ENCODE data around the gene TBRG4. TPM values are rescaled to one million over a fixed set of nuclear protein-coding genes. Genes with fewer than 3 reads are reported as not detected.
"Not testable (repeated sequence)": the region's sequence is repeated elsewhere in the genome, so short reads cannot be mapped to it uniquely, and the experiment has no call there.

TBRG4 gene
- total RNA-seq, 1 donor from 2014 or later, result 89.4 TPM

- no peak for DNase-seq (ENCODE audit: low spot score)
Measured at GRCh38 chr7:45117582-45117981, 6.1 kb upstream of the TBRG4 start.

- no peak for DNase-seq (ENCODE audit: low spot score)
Measured at GRCh38 chr7:45116048-45116447, 4.6 kb upstream of the TBRG4 start.

- no peak for DNase-seq (ENCODE audit: low spot score)
Measured at GRCh38 chr7:45114926-45115325, 3.4 kb upstream of the TBRG4 start.

GRCh38 chr7:45114257-45114656 is 2.8 kb upstream of the TBRG4 start:
- not testable (repeated sequence) for DNase-seq (ENCODE audit: low spot score)

GRCh38 chr7:45112648-45113047 is 1.2 kb upstream of the TBRG4 start:
- DNase-seq (ENCODE audit: low spot score), result no peak

GRCh38 chr7:45108863-45109262 is 2.6 kb downstream of the TBRG4 start:
- no peak for DNase-seq (ENCODE audit: low spot score)

GRCh38 chr7:45107356-45107755 is 4.1 kb downstream of the TBRG4 start:
- no peak for DNase-seq (ENCODE audit: low spot score)

- no peak for DNase-seq (ENCODE audit: low spot score)
Measured at GRCh38 chr7:45106820-45107219, 4.7 kb downstream of the TBRG4 start.

- no peak for DNase-seq (ENCODE audit: low spot score)
Measured at GRCh38 chr7:45105588-45106188, 5.8 kb downstream of the TBRG4 start.

- DNase-seq (ENCODE audit: low spot score), result no peak
Measured at GRCh38 chr7:45104844-45105587, 6.5 kb downstream of the TBRG4 start.

- DNase-seq (ENCODE audit: low spot score), result no peak
Measured at GRCh38 chr7:45103958-45104843, 7.3 kb downstream of the TBRG4 start.

- DNase-seq (ENCODE audit: low spot score), result no peak
Measured at GRCh38 chr7:45102785-45103712, 8.4 kb downstream of the TBRG4 start.

GRCh38 chr7:45101748-45102147 is 9.7 kb downstream of the TBRG4 start:
- DNase-seq (ENCODE audit: low spot score), result no peak

- no peak for DNase-seq (ENCODE audit: low spot score)
Measured at GRCh38 chr7:45100761-45101480, 10.6 kb downstream of the TBRG4 start.

- no peak for DNase-seq (ENCODE audit: low spot score)
Measured at GRCh38 chr7:45099891-45100760, 11.4 kb downstream of the TBRG4 start.

GRCh38 chr7:45098983-45099839 is 12.3 kb downstream of the TBRG4 start:
- DNase-seq (ENCODE audit: low spot score), result no peak

GRCh38 chr7:45092931-45093235 is 18.6 kb downstream of the TBRG4 start:
- no peak for DNase-seq (ENCODE audit: low spot score)

GRCh38 chr7:45092100-45092930 is 19.2 kb downstream of the TBRG4 start:
- DNase-seq (ENCODE audit: low spot score), result no peak

Measured in ureter (tissue), 1 donor.